ENCODE measurements around the gene CENPL. TPM values are rescaled to one million over a fixed set of nuclear protein-coding genes. Genes with fewer than 3 reads are reported as not detected.
"Not testable (repeated sequence)": the region's sequence is repeated elsewhere in the genome, so short reads cannot be mapped to it uniquely, and the experiment has no call there.

Gene CENPL
- total RNA-seq, 1 donor from 2014 or later: 6.9 TPM

- no peaks in the 10 kb centered on the region for H3K9me3 ChIP-seq
- H3K27ac ChIP-seq: no peak overlapping the region
- ATAC-seq: no peak
- H3K4me1 ChIP-seq: peaks cover 29% of the 10 kb centered on the region
- TF ChIP-seq CTCF (IDR thresholded peaks at IDR 0.05): no peak
- DNase-seq: no peak
- peaks cover 65% of the 10 kb centered on the region for H3K36me3 ChIP-seq
- intact Hi-C loops (cut with DNase I): no loop called here
- no peaks in the 10 kb centered on the region for H3K27me3 ChIP-seq (ENCODE audit: low read depth)
- H3K4me3 ChIP-seq: peak overlapping the region; percentile 86
Measured at GRCh38 chr1:173864179-173864867, 39.6 kb upstream of the CENPL start.

- Histone ChIP-seq H3K27me3 (ENCODE audit: low read depth) (no peaks in the 10 kb centered on the region), H3K4me1 (peaks cover 25% of the 10 kb centered on the region), H3K36me3 (peaks cover 73% of the 10 kb centered on the region), H3K9me3 (no peaks in the 10 kb centered on the region), H3K4me3 (no peak overlapping the region), H3K27ac (no peak overlapping the region)
- no peak for TF ChIP-seq CTCF (IDR thresholded peaks at IDR 0.05)
- ATAC-seq: no peak
- intact Hi-C loops (cut with DNase I): no loop called here
- DNase-seq: no peak
Measured at GRCh38 chr1:173863224-173864161, 38.8 kb upstream of the CENPL start.

- Histone ChIP-seq H3K4me3 (no peak overlapping the region), H3K4me1 (peaks cover 25% of the 10 kb centered on the region), H3K27me3 (ENCODE audit: low read depth) (no peaks in the 10 kb centered on the region), H3K36me3 (peaks cover 80% of the 10 kb centered on the region), H3K9me3 (no peaks in the 10 kb centered on the region), H3K27ac (no peak overlapping the region)
- TF ChIP-seq CTCF (IDR thresholded peaks at IDR 0.05): no peak
- ATAC-seq (no peak), DNase-seq (no peak)
- intact Hi-C loops (cut with DNase I): no loop called here
Measured at GRCh38 chr1:173862769-173863223, 38.1 kb upstream of the CENPL start.

GRCh38 chr1:173862146-173862768 is 37.6 kb upstream of the CENPL start:
- H3K9me3 ChIP-seq; H3K4me3 ChIP-seq; H3K27ac ChIP-seq; ATAC-seq; DNase-seq; H3K27me3 ChIP-seq (ENCODE audit: low read depth); intact Hi-C loops (cut with DNase I): not testable (repeated sequence)
- peaks cover 86% of the 10 kb centered on the region for H3K36me3 ChIP-seq
- peaks cover 25% of the 10 kb centered on the region for H3K4me1 ChIP-seq

GRCh38 chr1:173861731-173862145 is 37.1 kb upstream of the CENPL start:
- H3K27ac ChIP-seq: no peak overlapping the region
- intact Hi-C loops (cut with DNase I): no loop called here

More at GRCh38 chr1:173861731-173862145, 37.1 kb upstream of the CENPL start:
- Histone ChIP-seq H3K4me1 (peaks cover 21% of the 10 kb centered on the region), H3K36me3 (peaks cover 90% of the 10 kb centered on the region), H3K27me3 (ENCODE audit: low read depth) (no peaks in the 10 kb centered on the region), H3K9me3 (no peaks in the 10 kb centered on the region), H3K4me3 (no peak overlapping the region)
- no peak for TF ChIP-seq CTCF (IDR thresholded peaks at IDR 0.05)
- no peak for DNase-seq
- ATAC-seq: no peak

All from lower lobe of right lung (tissue), 2 donors.